Mammary microvascular endothelial cell (primary cell): ENCODE measurements around the gene ANP32D. TPM values are rescaled to one million over a fixed set of nuclear protein-coding genes. Genes with fewer than 3 reads are reported as not detected.

ENCODE experiments used
- total RNA-seq: library from RNA; depleted of rRNA; stranded (reverse); fragments of >200 nt; gene quantifications from 2 replicates; pipeline ENCODE4 v1.2.3, GENCODE V29; 2015

Gene ANP32D
- total RNA-seq: not detected in 2 replicates

DNA sequence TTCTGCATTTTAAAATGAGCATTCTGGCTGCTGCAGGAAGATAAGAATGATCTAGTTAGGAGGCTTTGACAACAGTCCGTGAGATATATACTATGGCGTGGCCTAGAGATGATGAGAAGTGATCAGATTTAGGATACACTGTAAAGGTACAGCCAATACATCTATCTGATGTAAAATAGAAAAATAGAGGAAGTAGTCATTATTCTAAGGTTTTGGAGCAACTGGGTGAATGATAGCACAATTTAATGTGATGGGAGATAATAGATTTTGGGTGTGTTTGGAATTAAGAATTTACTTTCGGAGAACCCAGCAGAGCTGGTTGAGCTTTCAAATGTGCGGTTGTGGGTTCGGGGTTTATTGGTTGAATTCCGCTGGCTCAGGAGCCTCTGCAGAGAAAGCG is at the start of gene ANP32D:
TSS of gene ANP32D (plus strand) at position 301 of the 400 bp plus-strand sequence. CDS start 106 bp downstream, outside the sequence.

DNA sequence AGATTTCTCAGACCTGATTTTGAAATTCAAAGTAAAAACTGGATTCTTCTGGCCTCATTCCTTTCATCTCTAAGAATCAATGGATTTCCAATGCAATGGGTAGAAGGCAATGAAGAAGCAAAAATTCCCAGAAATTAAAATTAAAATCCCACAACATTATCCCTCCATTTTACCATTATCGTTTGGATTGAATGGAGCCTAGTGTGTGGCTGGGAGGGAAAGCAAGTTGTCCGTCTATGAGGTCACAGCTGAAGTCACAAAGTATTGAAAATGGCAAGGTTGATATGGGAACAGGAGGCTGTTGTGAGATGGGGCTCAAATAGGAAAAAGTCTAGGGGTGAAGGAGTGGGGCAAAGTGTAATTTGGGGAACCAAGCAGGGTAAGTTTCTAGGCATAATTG is 9.8 kb downstream of the ANP32D start, which contains the start of gene C12orf54:
TSS of gene C12orf54 (plus strand) at position 301 of the 400 bp plus-strand sequence. CDS start 799 bp downstream, outside the sequence.

Other genes with a start within 250 kb of the ANP32D start
- gene ZNF641, start 121.6 kb upstream of the ANP32D start, total RNA-seq: 2.3 and 7.7 TPM in 2 replicates
- not detected in 2 replicates for gene C12orf54, start 9.9 kb downstream of the ANP32D start, total RNA-seq
- gene OR8S1, start 53.1 kb downstream of the ANP32D start, total RNA-seq: not detected in 2 replicates
- gene LALBA, start 97.5 kb downstream of the ANP32D start, total RNA-seq: not detected in 2 replicates
- 17.8 and 24.4 TPM in 2 replicates for gene KANSL2, start 209.7 kb downstream of the ANP32D start, total RNA-seq
- 11.0 and 12.5 TPM in 2 replicates for gene CCNT1, start 244.1 kb downstream of the ANP32D start, total RNA-seq